HG02943 (cell line): ENCODE measurements around the gene RARG.

Source experiments
- ATAC-seq: cut with Tn5 transposase; IDR thresholded peaks from one replicate; pipeline ENCODE4 v1.9.1; 2021; ENCODE audit warnings: mild to moderate bottlenecking, low read depth, moderate library complexity; ENCODE audit not compliant: unreplicated experiment

RARG gene

GRCh38 chr12:53231921-53232645 lies at the start of gene RARG:
Gene RARG, minus strand, starts transcription at chr12:53232209. Its CDS starts 4,664 bp downstream, at chr12:53227545.
- ATAC-seq = no peak

DNA sequence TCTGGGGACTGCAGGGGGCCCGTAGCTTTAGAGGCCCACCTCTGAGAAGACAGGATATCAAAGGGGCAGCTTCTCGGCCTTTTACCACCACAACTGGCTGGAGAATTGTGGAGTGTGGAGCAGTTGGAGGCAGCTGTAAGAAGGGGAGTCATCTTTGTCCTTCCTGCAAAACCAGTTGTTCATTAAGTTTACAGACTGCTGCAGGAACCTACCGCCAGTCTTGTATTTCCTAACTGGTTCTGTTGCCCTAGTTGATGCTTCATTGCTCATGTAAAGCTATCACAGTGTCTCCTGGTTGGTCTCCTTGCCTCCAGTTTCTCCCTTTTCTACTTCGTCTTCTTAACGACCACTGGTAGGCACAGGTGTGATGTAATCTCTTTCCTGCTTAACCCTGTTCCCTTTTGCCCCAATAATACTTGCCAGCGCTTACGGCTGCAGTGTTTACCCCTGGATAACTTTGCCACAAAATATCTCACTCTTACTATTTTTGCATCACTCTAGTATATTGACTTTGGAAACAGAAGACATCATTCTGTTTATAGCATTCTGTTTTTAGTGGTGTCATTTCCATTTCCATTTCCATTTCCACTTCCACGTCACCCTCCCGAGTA lies 48.0 kb upstream of the RARG start:
- ATAC-seq = no peak

- ATAC-seq = no peak
Measured at GRCh38 chr12:53279283-53279869, 47.4 kb upstream of the RARG start.

DNA sequence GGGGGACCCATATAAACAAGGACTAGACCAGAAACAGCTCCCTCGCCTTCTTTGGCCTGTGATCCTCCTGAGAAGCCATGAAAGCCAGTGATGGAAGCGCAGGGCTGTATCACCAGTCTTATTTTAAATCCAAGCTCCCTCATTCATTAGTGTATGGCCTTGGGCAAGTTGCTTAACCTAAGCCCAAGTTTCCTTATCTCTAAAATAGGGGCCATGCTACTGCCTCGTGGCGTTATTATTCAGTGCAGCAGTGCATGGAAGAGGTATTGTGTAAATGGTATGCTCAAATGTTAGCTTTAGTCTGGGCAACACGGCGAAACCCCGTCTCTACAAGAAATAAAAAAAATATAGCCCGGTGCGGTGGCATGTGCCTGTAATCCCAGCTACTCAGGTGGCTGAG lies 46.0 kb upstream of the RARG start:
- no peak for ATAC-seq

GRCh38 chr12:53276511-53276910 lies 44.5 kb upstream of the RARG start:
- ATAC-seq = no peak

DNA sequence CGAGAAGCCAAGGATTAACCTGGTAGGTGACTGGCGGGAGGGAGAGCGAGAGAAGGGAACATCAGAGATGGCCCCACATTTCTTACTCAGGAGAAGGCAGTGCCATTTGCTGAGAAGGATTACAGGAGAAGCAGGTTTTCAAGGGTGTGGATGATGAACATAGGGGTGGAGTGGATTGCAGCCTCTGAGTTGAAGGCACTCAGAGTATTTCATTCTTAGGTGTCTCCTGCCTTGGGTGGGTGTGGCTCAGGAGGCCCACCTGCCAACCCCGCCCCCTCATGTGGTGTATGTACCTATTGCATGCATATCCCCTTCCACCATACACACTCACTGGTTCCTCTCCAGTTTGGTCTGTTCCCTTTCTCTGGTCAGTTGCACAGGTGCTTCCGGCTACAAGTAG lies 42.4 kb upstream of the RARG start:
- no peak for ATAC-seq

DNA sequence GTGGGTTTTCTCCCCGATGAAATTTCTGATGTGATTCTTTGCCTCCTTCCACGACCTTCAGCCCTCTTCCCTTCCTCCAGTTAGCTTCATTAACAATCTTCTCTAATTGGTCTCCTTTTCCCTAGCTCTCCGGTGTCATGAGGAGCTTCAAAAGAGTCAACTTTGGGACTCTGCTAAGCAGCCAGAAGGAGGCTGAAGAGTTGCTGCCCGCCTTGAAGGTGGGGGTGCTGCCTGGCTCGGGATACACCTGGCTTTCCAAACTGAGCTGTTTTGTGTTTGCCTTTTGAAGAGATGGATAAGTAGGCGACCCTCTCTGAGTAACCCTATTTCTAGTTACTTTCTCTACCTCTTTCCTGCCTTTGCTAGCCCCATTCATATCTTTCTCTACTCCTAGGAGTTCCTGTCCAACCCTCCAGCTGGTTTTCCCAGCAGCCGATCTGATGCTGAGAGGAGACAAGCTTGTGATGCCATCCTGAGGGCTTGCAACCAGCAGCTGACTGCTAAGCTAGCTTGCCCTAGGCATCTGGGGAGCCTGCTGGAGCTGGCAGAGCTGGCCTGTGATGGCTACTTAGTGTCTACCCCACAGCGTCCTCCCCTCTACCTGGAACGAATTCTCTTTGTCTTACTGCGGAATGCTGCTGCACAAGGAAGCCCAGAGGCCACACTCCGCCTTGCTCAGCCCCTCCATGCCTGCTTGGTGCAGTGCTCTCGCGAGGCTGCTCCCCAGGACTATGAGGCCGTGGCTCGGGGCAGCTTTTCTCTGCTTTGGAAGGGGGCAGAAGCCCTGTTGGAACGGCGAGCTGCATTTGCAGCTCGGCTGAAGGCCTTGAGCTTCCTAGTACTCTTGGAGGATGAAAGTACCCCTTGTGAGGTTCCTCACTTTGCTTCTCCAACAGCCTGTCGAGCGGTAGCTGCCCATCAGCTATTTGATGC lies 36.9 kb upstream of the RARG start:
- no peak for ATAC-seq

DNA sequence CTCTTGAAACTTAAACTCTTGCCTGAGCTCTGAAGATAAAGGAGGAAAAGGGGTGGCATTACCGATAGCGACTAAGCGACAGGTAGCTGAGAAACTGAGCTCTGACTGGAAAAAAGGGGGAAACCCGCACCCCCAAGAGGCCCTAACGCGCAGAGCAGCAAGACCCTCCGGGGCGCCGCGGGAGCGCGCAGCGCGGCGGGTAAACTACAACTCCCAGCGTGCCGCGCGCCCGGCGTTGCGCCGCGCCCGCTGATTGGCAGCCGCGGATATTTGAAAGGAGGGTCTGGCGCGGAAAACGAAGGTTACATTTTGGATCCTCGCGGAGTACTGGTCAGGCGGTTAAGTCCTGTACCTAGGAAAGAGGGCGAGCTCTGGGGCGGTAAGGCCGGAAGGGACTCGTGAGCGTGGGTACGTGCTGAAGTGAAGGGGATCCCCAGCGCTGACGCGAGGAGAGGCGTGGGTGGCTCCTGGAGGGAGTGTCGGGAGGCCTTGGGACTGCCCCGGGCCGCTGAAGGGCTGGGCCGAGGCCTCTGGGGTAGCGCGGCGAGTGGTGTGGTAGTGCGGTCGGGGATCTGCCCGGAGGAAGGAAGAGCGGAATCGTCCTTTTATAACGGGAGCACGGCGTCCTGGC lies 36.1 kb upstream of the RARG start, which contains the start of gene ESPL1:
Gene ESPL1 (plus strand): TSS at position 301 of the 631 bp plus-strand sequence. CDS start 468 bp downstream, outside the sequence.
- peak; percentile 81 for ATAC-seq

DNA sequence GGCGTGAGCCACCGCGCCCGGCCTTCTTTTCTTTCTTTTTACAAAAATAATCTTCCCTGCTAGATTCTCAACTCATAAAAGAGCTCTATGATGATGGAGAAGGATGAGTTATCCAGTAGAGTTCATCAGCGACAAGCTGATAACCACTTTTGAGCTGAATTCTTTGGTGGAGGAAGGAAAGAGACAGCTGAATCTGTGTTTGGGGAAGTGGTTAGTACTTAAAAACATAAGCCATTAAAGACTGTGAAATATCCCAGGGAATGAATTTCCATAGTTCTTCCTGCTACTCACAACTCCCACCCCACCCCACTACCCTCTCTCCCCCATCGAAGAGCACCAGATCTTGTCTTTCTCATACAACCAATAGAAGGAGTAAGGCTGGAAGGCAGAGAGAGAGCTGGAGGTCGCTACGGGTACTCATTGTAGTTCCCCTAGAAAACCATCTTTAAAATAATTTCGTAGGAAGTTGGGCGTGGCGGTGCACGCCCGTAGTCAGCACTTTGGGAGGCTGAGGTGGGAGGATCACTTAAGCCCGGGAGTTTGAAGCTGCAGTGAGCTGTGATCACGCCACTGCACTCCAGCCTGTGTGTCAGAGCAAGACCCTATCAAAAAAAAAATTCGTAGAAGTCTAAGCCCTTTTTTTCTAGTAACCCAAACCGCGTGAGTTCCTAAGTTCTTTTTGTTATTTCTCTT lies 35.4 kb upstream of the RARG start:
- no peak for ATAC-seq

DNA sequence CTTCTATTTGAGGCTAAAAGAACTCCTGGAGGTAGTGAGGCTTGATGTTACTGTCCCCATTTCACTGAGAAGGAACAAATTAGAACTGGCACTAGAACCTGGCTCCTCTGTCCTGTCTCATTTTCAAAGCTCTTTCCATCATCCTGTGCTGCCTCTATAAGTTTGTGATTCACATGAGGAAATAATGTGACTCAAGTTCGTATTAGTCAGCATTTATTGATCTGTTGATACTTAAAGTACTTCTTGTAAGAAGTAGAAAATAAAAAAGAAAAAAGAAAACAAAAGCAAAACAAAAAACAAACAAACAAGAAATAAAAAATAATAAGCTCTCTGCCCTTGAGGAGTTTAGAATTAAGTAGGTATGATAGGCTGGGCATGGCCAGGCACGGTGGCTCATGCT lies 33.8 kb upstream of the RARG start:
- ATAC-seq = no peak

DNA sequence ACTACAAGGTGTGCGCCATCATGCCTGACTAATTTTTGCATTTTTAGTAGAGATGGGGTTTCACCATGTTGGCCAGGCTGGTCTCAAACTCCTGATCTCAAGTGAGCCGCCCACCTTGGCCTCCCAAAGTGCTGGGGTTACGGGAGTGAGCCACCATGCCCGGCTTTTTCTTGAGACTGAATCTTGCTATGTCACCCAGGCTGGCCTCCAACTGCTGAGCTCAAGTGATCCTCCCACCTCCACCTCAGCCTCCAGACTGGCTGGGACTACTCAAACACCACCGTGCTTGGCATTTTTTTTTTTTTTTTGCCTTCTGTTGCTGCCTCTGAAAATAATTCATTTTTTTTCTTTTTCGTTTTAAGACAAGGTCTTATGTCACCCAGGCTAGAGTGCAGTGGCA lies 27.9 kb upstream of the RARG start:
- ATAC-seq = no peak

DNA sequence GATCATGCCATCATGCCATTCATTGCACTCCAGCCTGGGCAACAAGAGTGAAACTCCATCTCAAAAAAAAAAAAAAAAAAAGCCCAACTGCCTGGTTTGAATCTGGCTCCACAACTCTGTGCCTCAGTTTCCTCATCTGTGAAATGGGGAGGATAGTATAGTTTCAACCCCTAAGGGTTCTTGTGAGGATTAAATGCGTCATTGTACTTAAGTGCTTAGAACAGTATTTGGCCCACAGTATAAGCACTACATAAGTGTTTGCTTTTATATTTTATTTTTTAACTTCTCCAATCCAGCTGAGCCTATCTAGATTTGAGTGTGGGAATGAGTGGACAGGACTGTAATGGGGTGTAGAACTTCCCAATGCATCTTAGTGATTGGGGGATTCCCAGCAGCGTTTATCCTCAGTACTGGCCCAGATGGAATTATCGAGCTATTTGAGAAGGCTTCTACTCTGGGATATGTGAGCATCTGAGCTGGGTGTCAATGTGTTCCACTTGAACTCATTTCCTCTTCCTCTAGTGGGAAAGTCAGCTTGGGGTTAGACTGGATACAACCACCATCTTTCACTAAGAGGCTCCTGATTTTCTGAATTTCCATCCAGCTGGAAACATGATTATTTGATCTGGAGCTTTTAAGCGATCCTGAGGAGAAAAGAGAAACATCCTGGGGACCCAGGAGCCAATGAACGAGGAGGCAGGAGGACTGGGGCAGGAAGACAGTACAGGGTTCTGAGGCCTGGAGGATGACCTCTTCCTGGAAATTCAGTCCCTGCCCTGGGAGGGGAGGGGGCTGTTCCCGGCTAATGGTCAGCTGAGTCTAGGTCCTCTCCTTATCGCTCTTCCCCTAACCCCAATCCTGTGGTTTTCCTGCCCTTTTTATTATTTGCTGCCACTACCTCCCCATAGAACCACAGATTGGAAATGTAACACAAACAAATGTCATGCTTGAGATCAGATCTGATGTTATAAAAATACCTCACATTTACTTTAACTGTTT lies 26.8 kb upstream of the RARG start:
- ATAC-seq = no peak

GRCh38 chr12:53255996-53256395 lies 24.0 kb upstream of the RARG start:
- ATAC-seq = no peak

DNA sequence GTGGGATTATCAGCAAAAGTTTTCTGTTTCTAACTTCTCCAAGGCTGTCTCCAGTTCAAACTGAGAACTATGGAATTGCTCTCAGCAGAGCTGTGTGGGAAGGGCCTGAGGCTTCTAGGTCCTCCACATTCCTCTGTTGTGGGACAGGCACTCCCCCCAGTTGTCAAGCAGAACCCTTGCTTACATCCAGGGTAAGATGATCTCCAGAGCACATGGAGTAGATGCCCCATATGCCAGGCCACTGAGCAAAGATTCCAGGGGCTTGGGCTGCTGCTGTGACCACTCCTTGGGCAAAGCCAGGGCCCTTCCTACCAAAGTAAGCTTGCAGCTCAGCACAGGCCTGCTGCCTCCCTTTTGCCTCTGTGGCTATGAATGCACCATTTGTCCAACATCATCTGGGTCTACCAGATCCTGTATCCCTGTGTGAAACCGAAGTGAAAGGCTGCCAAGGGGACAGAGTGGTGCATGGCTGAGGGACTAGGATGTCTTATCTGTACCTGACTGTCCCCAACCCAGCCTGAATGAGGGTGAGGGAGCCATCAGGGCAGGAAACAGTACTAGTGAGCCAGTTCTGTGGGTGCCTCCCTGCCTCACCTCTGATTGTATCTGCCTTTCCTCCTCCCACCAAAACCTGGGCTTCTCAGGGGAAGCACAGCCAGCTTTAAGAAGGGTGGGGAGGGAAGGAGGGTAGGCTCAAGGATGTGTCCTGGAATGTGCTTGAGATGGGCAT lies 23.0 kb upstream of the RARG start:
- ATAC-seq = no peak

- ATAC-seq = no peak
Measured at GRCh38 chr12:53253298-53253697, 21.3 kb upstream of the RARG start.

DNA sequence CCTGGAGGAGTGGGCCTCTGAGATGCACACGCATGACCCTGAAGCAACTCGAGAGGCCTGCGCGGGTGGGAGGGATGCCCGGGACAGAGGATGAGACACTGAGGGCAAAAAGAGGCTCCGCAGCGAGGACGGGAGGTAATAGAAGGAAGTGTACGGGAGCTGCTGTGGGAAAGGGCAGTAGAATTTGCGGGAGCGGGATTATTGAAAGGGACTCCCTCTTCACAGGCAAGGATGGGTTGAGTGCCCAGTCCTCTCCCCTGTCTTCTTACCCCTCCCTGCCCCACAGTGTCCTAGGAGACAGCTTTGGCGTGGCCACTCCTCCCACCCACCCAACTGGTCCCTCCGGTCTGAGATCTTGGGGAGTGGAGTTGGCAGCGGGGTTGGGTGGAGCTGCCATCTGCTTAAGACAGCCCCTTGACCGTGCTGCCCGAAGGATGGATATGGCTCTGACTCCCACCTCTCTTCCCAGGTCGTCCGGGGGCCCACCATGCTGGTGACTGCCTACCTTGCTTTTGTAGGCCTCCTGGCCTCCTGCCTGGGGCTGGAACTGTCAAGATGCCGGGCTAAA lies 20.4 kb upstream of the RARG start:
- no peak for ATAC-seq

DNA sequence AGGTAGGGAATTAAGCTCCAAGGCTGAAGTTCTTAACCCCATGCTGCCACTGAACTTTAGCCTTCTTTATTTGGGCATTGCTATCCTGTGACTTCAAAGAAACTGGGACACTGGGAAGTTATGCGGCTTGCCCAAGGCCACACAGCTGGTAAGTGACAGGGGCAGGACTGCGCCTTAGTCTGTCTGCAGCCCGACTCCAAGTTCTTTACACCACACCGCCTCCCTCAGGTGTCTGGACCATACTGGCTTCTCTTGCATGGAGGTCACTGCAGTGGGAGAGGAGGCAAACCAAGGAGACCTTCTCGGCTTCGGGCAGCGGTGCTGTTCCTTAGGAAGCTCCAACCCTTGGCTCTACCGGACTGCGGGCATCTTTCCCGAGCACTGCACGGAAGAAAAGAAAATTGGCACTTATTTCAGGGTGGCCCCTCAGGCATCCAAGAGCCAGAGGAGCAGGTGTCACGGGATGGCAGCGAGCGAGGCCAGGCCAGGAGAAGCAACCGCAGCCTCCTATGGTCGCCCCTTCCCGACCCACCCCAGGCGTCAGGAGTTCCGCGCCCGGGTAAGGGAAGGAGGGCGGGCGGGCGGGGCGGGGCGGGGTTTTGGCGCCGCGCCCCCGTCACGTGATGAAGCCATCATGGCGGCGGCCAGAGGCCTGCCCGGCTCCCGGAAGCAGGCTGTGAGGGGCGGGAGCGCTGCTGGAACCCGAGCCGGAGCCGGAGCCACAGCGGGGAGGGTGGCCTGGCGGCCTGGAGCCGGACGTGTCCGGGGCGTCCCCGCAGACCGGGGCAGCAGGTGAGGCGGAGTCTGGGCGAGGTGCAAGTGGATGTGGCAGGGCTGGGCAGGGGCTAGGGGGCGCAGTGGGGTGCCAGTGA lies 19.7 kb upstream of the RARG start:
- ATAC-seq = peak; percentile 71
